Fibroblast of pulmonary artery (primary cell): ENCODE data around the gene ZNF132.
"Not testable (repeated sequence)": the region's sequence is repeated elsewhere in the genome, so short reads cannot be mapped to it uniquely, and the experiment has no call there.

ENCODE experiments used
- DNase-seq: peaks from one replicate; pipeline ENCODE4 v3.0.0-alpha.2; 2010; ENCODE audit warnings: low read depth
- H3K4me3 ChIP-seq: replicated peaks from 2 replicates; pipeline ENCODE4 v1.5.1; 2011; ENCODE audit warnings: low read depth, mild to moderate bottlenecking, control low read depth, low read length, moderate library complexity
- TF ChIP-seq, protein P1 (sequence below): IDR thresholded peaks from 2 replicates; pipeline ENCODE4 v1.5.1; 2011; ENCODE audit warnings: mild to moderate bottlenecking, control low read depth, low read length, inconsistent platforms; ENCODE audit errors: missing control alignments

Gene ZNF132

DNA sequence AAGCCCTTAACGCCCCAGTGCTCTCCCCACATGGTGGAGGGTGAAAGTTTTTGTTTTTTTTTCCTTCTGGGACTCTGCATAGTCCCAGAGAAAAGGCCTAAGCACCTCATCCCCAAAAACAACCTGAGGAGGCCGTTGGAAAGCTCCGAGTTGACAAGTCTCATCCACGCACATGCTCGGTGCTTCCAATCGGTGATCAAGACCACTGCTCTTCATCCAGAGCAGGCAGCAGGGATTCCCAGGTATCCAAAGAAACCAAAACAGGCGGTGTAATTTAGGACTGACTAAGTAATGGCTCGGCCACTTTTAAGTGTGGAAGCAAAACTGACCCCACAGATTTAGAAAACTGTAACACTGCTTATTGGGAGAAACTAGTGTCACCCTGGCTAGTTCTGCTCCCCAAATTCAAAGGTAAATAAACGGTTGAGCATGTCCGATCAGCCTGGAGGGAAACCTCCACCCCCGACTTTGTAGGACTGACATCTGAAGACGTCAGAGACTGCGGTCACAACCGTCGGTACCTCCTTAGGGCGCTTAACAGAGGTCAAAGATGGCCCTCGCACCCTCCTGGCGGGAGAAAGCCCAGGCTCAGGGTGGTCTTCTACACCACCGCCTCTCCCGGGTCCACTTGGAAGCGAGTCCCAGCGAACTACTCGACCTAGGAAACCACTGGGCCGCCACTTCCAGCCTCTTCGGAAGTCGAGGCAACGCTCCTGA lies 35.2 kb upstream of the ZNF132 start:
- H3K4me3 ChIP-seq: peak overlapping the region; percentile 70

DNA sequence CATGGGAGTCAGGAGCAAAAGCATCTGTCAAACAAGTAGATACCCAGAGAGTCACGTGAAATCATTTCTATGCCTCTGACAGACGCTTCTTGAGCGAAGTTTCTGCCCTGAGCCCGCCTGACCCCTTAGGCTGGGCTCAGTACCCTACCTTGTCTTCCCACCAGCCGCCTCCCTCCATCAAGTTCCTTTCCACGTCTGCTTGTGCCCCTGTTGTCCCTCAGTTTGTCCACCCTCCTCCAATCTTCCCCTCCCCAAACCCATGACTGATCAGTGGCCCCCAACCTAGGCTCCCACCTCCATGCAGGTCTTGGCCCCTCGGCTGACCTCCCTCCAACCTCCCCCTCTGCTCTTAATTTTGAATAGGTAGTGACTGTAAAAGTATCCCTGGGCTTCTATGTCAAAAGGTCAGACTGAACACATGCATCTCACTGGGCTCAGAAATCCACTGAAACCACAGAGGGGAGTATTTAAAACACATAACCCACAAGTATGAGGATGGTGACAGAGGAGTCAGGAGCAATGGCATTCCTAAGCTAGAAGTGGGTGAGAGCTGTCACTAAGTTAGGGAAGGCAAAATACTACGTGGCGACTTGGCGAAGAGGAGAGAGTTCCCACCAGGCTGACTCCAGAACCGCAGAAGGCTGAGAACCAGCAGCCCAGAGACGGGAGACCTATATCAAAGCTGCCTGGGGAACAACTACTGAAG lies 34.5 kb upstream of the ZNF132 start:
- DNase-seq: peak; percentile 31
- no peak overlapping the region for H3K4me3 ChIP-seq
- TF ChIP-seq, protein P1, sequence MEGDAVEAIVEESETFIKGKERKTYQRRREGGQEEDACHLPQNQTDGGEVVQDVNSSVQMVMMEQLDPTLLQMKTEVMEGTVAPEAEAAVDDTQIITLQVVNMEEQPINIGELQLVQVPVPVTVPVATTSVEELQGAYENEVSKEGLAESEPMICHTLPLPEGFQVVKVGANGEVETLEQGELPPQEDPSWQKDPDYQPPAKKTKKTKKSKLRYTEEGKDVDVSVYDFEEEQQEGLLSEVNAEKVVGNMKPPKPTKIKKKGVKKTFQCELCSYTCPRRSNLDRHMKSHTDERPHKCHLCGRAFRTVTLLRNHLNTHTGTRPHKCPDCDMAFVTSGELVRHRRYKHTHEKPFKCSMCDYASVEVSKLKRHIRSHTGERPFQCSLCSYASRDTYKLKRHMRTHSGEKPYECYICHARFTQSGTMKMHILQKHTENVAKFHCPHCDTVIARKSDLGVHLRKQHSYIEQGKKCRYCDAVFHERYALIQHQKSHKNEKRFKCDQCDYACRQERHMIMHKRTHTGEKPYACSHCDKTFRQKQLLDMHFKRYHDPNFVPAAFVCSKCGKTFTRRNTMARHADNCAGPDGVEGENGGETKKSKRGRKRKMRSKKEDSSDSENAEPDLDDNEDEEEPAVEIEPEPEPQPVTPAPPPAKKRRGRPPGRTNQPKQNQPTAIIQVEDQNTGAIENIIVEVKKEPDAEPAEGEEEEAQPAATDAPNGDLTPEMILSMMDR: no peak

More for the DNA sequence above, 35.2 kb upstream of the ZNF132 start:
- TF ChIP-seq, protein P1: no peak
- no peak for DNase-seq

DNA sequence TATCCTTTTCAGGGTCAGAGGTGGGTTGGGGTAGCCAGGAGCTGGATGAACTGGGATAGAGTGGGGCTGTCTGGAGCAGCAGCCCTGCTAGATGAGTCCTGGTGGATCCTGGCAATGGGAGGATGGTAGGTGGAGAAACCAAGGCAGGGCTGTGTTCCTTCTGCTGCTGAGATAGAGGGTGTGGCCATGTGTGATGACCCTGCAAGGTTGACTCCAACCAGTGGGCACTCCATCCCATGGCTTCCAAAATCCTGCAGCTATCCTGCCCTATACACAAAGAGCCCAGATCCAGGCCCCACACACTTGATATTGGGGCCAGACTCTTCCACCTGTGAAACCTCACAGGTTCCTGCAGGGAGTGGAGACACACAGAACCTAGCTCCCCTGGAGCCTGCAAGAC lies 33.8 kb upstream of the ZNF132 start:
- no peak overlapping the region for H3K4me3 ChIP-seq
- no peak for DNase-seq
- TF ChIP-seq, protein P1: no peak

DNA sequence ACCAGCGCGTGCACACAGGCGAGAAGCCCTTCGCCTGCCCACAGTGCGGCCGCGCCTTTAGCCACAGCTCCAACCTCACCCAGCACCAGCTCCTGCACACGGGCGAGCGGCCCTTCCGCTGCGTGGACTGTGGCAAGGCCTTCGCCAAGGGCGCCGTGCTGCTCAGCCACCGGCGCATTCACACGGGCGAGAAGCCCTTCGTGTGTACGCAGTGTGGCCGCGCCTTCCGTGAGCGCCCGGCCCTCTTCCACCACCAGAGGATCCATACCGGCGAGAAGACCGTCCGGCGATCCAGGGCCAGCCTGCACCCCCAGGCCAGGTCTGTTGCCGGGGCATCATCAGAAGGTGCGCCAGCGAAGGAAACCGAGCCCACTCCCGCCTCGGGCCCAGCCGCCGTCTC lies 31.8 kb upstream of the ZNF132 start:
- TF ChIP-seq, protein P1: no peak
- no peak for DNase-seq
- no peak overlapping the region for H3K4me3 ChIP-seq

DNA sequence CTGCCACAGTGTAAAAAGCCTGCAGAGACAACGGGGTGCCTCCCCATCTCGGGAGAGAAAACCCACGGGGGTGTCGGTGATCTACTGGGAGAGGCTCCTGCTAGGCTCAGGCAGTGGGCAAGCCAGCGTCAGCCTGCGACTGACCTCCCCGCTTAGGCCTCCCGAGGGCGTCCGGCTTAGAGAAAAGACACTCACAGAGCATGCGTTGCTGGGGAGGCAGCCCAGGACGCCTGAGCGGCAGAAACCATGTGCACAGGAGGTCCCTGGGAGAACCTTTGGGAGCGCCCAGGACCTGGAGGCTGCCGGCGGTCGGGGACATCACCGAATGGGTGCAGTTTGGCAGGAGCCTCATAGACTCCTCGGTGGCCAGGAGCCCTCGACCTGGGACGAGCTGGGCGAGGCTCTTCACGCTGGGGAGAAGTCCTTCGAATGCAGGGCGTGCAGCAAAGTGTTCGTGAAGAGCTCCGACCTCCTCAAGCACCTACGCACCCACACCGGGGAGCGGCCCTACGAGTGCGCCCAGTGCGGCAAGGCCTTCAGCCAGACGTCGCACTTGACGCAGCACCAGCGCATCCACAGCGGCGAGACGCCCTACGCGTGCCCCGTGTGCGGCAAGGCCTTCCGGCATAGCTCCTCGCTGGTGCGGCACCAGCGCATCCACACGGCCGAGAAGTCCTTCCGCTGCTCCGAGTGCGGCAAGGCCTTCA lies 31.0 kb upstream of the ZNF132 start:
- DNase-seq: not testable (repeated sequence)

DNA sequence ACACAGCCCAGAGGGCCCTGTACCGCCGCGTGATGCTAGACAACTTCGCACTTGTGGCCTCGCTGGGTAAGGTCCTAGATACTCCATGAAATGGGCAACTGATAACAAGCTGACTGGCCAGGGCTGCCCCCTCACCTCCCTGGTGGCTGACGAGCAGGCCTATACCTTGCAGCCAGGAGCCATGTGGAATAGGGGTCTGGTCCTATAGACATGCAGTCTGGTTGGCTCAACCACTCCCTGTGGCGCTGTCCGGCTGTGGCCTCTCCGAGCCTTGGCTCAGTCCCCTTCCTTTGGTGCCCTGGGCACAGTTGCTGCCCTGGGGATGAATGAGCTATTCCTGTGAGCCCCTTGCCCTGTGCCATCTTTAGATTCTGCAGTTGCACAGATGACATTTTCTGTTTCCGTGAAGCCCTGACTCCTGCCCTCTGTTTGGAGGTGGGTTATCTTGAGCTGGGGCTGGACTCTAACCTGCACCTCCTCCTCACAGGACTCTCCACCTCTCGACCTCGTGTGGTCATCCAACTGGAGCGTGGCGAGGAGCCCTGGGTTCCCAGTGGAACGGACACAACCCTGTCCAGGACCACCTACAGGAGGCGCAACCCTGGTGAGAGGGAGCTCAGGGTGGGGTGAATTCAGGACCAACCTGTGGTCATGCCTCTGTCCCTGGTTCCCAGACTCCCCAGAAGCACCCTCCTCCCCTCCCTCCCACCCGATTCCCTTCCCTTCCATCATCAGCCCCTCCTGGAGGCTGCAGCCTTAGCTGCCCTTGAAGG lies 29.5 kb upstream of the ZNF132 start:
- no peak for DNase-seq
- TF ChIP-seq, protein P1: no peak
- H3K4me3 ChIP-seq: no peak overlapping the region

More for the DNA sequence above, 31.0 kb upstream of the ZNF132 start:
- not testable (repeated sequence) for H3K4me3 ChIP-seq
